Fibroblast of villous mesenchyme (primary cell): ENCODE results near the gene OSBPL9. TPM values are rescaled to one million over a fixed set of nuclear protein-coding genes. Genes with fewer than 3 reads are reported as not detected.
"Not testable (repeated sequence)": the region's sequence is repeated elsewhere in the genome, so short reads cannot be mapped to it uniquely, and the experiment has no call there.

ENCODE experiments used
- DNase-seq: peaks from one replicate; pipeline ENCODE4 v3.0.0-alpha.2; 2010; ENCODE audit warnings: low read depth
- H3K4me3 ChIP-seq: 2 replicates; pipeline ENCODE4 v1.5.1; 2011; ENCODE audit warnings: low read depth, mild to moderate bottlenecking, low read length
- CTCF ChIP-seq: IDR thresholded peaks from 2 replicates; pipeline ENCODE4 v1.5.1; 2012; ENCODE audit warnings: low read depth, mild to moderate bottlenecking, low read length; ENCODE audit not compliant: insufficient read depth
- small RNA-seq: library from RNA; depleted of rRNA; stranded (forward); fragments of <200 nt; gene quantifications from one replicate; pipeline ENCODE3, GENCODE V24; 2012
- total RNA-seq: library from RNA; depleted of rRNA; stranded (reverse); fragments of >200 nt; gene quantifications from 2 replicates; pipeline ENCODE4 v1.2.3, GENCODE V29; 2012

The OSBPL9 gene
- total RNA-seq, 1 donor, result 103 TPM

- TF ChIP-seq CTCF, result no peak
- no peak for DNase-seq
- no peak overlapping the region for H3K4me3 ChIP-seq
Measured at GRCh38 chr1:51814513-51814912, 197.6 kb downstream of the OSBPL9 start.

DNA sequence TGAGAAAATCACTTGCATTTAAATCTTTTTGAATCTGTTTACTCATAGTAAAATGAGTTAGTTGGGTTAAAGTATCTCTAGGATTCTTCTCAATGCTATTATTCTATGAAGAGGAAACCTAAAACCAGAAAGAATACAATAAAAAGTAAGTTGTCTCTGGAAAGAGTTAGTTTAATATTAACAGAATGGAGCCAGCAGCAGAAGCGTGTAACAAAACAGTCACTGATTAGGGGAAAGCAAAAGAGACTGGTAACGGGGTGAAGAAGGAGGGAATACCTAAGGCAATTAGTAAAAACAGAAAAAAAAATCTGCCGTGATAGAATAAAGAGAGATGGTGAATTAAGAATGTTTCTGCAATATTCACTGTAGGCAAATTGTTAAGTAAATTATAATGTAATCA is 201.6 kb downstream of the OSBPL9 start:
- H3K4me3 ChIP-seq, result no peak overlapping the region
- TF ChIP-seq CTCF, result no peak
- no peak for DNase-seq

- not testable (repeated sequence) for DNase-seq, H3K4me3 ChIP-seq
Measured at GRCh38 chr1:51819021-51819420, 202.1 kb downstream of the OSBPL9 start.

- peak; percentile 54 for DNase-seq
- TF ChIP-seq CTCF, result no peak
- H3K4me3 ChIP-seq, result no peak overlapping the region
Measured at GRCh38 chr1:51819810-51820209, 202.9 kb downstream of the OSBPL9 start.

DNA sequence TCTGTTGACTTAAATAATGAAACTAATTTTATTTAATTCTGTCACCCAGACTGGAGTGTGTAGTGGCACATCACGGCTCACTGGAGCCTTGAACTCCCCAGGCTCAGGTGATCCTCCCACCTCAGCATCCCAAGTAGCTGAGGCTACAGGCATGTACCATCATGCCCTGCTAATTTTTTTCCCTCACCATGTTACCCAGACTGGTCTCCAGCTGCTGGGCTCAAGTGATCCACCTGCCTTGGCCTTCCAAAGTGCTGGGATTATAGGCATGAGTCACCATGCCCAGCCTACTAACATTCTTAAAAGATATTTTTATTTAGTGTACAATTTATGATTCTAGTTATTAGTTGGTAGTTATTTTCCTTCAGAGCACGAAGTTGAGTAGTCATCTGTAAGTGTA is 212.2 kb downstream of the OSBPL9 start:
- H3K4me3 ChIP-seq, result no peak overlapping the region
- DNase-seq, result no peak
- no peak for TF ChIP-seq CTCF

GRCh38 chr1:51833700-51834099 is 216.8 kb downstream of the OSBPL9 start:
- DNase-seq, result no peak
- no peak overlapping the region for H3K4me3 ChIP-seq
- no peak for TF ChIP-seq CTCF

- no peak overlapping the region for H3K4me3 ChIP-seq
- DNase-seq, result no peak
- no peak for TF ChIP-seq CTCF
Measured at GRCh38 chr1:51837243-51837642, 220.4 kb downstream of the OSBPL9 start.

Small RNAs within 50 kb of the gene (small RNA-seq; reads per million reads assigned to genes)
- gene AL050343.2 (not detected), gene RF00568 (not detected)

Other genes with a start within 250 kb of the OSBPL9 start
- 47.4 and 58.7 TPM in 2 replicates for gene EPS15, start 97.8 kb upstream of the OSBPL9 start, total RNA-seq